Natural killer cell (primary cell): ENCODE measurements around the gene FADS2. TPM values are rescaled to one million over a fixed set of nuclear protein-coding genes. Genes with fewer than 3 reads are reported as not detected.

Experiments used
- ATAC-seq, 3 donors: fragments of 150-1000 bp in 2 of 3; fragments of 200-7000 bp in 1 of 3; cut with Tn5 transposase; 1 replicate in 1 of 3; 2 replicates in 2 of 3; pipeline ENCODE4 v1.10.0; 2021; ENCODE audit warnings: mild to moderate bottlenecking in 2 of 3, moderate library complexity in 2 of 3
- DNase-seq, 2 donors: peaks; one replicate each; pipeline versions ENCODE4 v3.0.0 to v3.0.0-alpha.2; 2013 to 2021; ENCODE audit warnings: mixed read lengths in 1 of 2
- H3K27ac ChIP-seq: one replicate; pipeline ENCODE4 v1.5.1; 2013; ENCODE audit warnings: mild to moderate bottlenecking, low read length
- H3K27me3 ChIP-seq: one replicate; pipeline ENCODE4 v1.6.1; 2013; ENCODE audit warnings: low read length; ENCODE audit not compliant: control insufficient read depth, insufficient read depth
- H3K36me3 ChIP-seq: one replicate; pipeline ENCODE4 v1.6.1; 2013; ENCODE audit warnings: low read length; ENCODE audit not compliant: control insufficient read depth, insufficient read depth
- H3K4me1 ChIP-seq: one replicate; pipeline ENCODE4 v1.6.1; 2013; ENCODE audit warnings: low read length; ENCODE audit not compliant: control insufficient read depth, insufficient read depth
- H3K4me3 ChIP-seq: one replicate; pipeline ENCODE4 v1.5.1; 2013; ENCODE audit warnings: low read length
- H3K9me3 ChIP-seq: one replicate; pipeline ENCODE4 v1.6.1; 2013; ENCODE audit warnings: low read length; ENCODE audit not compliant: control insufficient read depth, insufficient read depth
- H3K27ac Mint-ChIP-seq, 2 donors: one replicate each; pipeline ENCODE4 v1.8.0; 2022; ENCODE audit warnings: mild to moderate bottlenecking in 2 of 2, mixed read lengths in 2 of 2, moderate library complexity in 1 of 2
- H3K27me3 Mint-ChIP-seq, 2 donors: one replicate each; pipeline ENCODE4 v1.8.0; 2022; ENCODE audit warnings: low read depth in 2 of 2, mixed read lengths in 2 of 2
- H3K36me3 Mint-ChIP-seq: one replicate; pipeline ENCODE4 v1.8.0; 2022; ENCODE audit warnings: mixed read lengths
- H3K4me1 Mint-ChIP-seq, 2 donors: one replicate each; pipeline ENCODE4 v1.8.0; 2022; ENCODE audit warnings: mixed read lengths in 2 of 2
- H3K4me3 Mint-ChIP-seq: one replicate; pipeline ENCODE4 v1.8.0; 2022; ENCODE audit warnings: mild to moderate bottlenecking, moderate library complexity, mixed read lengths
- H3K9me3 Mint-ChIP-seq, 2 donors: one replicate each; pipeline ENCODE4 v1.8.0; 2022; ENCODE audit warnings: mixed read lengths in 2 of 2
- whole genome bisulfite sequencing: methylation state at CpG from one replicate; pipeline ENCODE4 v1.1.7; 2013; ENCODE audit warnings: missing lambda C conversion rate; ENCODE audit not compliant: insufficient coverage; 5-methylcytosine and 5-hydroxymethylcytosine counted together
- intact Hi-C: fragments of 100-400 bp; cut with micrococcal nuclease; formaldehyde crosslinking; loops from one replicate; pipeline ENCODE4 v1.14.2; 2022
- total RNA-seq, 4 donors: library from RNA; stranded (reverse); fragments of 120-200 nt in 1 of 4; gene quantifications; one replicate each; pipeline versions ENCODE4 v1.2.3 to v1.2.4, GENCODE V29; 2013 to 2022
- TF ChIP-seq, protein P1 (sequence below): fragments of 200-600 bp; IDR thresholded peaks from one replicate; pipeline ENCODE4 v1.8.0; 2022; ENCODE audit warnings: antibody characterized with exemption

Gene FADS2
- total RNA-seq, 3 donors from 2014 or later (not counting 1 experiment from before 2014, with no cell fraction given), result 30.4 to 52.7 (median 34.4) TPM

DNA sequence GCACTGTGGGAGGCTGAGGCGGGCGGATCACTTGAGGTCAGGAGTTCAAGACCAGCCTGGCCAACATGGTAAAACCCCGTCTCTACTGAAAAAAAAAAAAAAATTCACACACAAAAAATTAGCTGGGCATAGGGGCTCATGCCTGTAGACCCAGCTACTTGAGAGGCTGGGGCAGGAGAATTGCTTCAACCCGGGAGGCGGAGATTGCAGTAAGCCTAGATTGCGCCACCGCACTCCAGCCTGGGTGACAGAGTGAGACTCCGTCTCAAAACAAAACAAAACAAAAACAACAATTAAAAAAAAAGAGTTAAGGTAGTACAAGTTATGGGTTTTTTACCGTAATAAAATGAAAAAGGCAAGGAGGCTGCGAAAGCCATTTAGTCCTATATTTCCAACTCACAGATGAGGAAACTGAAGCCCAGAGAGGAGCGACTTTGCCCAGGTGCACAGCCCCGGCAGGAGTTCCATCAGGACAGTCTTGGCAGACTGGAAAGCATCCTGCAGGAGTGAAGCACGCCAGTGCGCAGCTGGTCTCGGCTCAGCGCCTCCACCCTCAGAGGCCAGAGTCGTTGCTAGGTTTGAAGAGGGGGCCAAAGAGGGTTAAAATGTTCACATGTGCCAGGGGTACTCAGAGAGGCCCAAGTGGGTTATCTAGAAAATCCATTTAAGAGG is 67.1 kb downstream of the FADS2 start:
- WGBS, result 92% methylated on average over 15 of the region's 17 CpGs
- Histone ChIP-seq H3K4me1 (peaks cover 25% of the 10 kb centered on the region), H3K9me3 (no peaks in the 10 kb centered on the region), H3K36me3 (no peaks in the 10 kb centered on the region), H3K4me3 (no peak overlapping the region), H3K27ac (no peak overlapping the region), H3K27me3 (no peaks in the 10 kb centered on the region)
- Mint-ChIP-seq H3K27ac (peak overlapping the region in 1 of 2 donors; percentile 47), H3K36me3 (no peaks in the 10 kb centered on the region), H3K27me3 (no peaks in the 10 kb centered on the region), H3K4me1 (peaks cover 0 to 11% of the 10 kb centered on the region in 2 donors), H3K4me3 (no peak overlapping the region), H3K9me3 (no peaks in the 10 kb centered on the region)
- intact Hi-C loops, result no loop called here
- TF ChIP-seq, protein P1, sequence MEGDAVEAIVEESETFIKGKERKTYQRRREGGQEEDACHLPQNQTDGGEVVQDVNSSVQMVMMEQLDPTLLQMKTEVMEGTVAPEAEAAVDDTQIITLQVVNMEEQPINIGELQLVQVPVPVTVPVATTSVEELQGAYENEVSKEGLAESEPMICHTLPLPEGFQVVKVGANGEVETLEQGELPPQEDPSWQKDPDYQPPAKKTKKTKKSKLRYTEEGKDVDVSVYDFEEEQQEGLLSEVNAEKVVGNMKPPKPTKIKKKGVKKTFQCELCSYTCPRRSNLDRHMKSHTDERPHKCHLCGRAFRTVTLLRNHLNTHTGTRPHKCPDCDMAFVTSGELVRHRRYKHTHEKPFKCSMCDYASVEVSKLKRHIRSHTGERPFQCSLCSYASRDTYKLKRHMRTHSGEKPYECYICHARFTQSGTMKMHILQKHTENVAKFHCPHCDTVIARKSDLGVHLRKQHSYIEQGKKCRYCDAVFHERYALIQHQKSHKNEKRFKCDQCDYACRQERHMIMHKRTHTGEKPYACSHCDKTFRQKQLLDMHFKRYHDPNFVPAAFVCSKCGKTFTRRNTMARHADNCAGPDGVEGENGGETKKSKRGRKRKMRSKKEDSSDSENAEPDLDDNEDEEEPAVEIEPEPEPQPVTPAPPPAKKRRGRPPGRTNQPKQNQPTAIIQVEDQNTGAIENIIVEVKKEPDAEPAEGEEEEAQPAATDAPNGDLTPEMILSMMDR, result no peak
- no peak for DNase-seq
- no peak for ATAC-seq

- no peak overlapping the region for H3K27ac ChIP-seq
- Mint-ChIP-seq H3K27ac (peak overlapping the region in 1 of 2 donors; percentile 10), H3K9me3 (no peaks in the 10 kb centered on the region), H3K4me3 (no peak overlapping the region), H3K4me1 (peaks cover 0 to 10% of the 10 kb centered on the region in 2 donors), H3K36me3 (no peaks in the 10 kb centered on the region), H3K27me3 (no peaks in the 10 kb centered on the region)
- no peaks in the 10 kb centered on the region for H3K36me3 ChIP-seq
- no peak overlapping the region for H3K4me3 ChIP-seq
- ATAC-seq, result no peak
- peaks cover 20% of the 10 kb centered on the region for H3K4me1 ChIP-seq
- TF ChIP-seq, protein P1, result no peak
- intact Hi-C loops, result no loop called here
- H3K27me3 ChIP-seq, result no peaks in the 10 kb centered on the region
- H3K9me3 ChIP-seq, result no peaks in the 10 kb centered on the region
- 78% methylated on average over 4 of the region's 4 CpGs for WGBS
- peak in 1 of 2 donors; percentile 9 for DNase-seq
Measured at GRCh38 chr11:61895718-61896059, 67.6 kb downstream of the FADS2 start.

DNA sequence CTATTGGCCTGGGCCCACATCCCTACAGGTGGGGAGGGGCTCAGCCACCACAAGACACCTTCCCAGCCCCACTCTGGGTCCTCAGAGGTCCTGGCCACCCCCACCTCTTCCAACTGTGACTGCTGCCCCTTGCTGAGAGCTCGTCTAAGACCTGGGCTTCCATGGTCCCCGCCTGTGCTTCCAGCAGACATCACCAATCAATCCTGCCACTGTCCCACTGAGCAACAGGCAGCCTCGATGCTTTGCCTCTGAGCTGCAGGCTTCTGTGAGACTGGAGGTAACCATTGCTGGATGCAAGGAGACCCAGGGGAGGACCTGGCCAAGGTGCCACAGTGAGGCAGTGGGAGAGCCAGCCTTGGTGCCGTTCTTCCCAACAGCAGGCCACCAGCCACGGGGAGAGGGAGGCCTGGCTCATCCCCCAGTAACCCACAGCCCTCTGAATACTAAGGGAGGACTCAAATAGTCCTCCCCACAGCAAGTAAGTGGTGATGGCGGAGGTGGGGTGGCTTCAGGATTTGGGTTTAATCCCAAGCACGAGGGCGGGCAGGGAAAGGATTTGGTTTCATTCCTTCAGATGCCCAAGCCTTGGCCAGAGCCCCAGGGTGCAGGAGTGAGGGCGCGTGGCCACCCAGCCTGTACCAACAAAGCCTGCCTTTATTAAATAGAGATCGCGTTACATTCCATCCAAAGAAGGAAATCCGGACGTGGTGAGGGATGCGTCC is 68.7 kb downstream of the FADS2 start:
- peak in 1 of 2 donors; percentile 13 for DNase-seq
- H3K4me3 Mint-ChIP-seq, result no peak overlapping the region
- H3K27ac Mint-ChIP-seq, result peak overlapping the region; percentile 10 to 23
- ATAC-seq, result no peak
- Histone ChIP-seq H3K4me3 (no peak overlapping the region), H3K4me1 (peaks cover 14% of the 10 kb centered on the region), H3K27ac (no peak overlapping the region), H3K9me3 (no peaks in the 10 kb centered on the region), H3K27me3 (no peaks in the 10 kb centered on the region), H3K36me3 (no peaks in the 10 kb centered on the region)
- 92% methylated on average over 14 of the region's 15 CpGs for WGBS
- intact Hi-C loops, result loop anchor here (1.0 kb wide), 1 partner anchor 100 kb away; no protein-coding TSS in a partner anchor
- no peaks in the 10 kb centered on the region for H3K9me3 Mint-ChIP-seq
- no peaks in the 10 kb centered on the region for H3K27me3 Mint-ChIP-seq
- no peaks in the 10 kb centered on the region for H3K36me3 Mint-ChIP-seq
- peaks cover 0 to 7% of the 10 kb centered on the region in 2 donors for H3K4me1 Mint-ChIP-seq
- TF ChIP-seq, protein P1, result no peak
